ENCODE measurements around the gene PITRM1. TPM values are rescaled to one million over a fixed set of nuclear protein-coding genes. Genes with fewer than 3 reads are reported as not detected.

PITRM1 gene
- total RNA-seq, 2 donors from 2014 or later: 47.7 to 103 TPM

DNA sequence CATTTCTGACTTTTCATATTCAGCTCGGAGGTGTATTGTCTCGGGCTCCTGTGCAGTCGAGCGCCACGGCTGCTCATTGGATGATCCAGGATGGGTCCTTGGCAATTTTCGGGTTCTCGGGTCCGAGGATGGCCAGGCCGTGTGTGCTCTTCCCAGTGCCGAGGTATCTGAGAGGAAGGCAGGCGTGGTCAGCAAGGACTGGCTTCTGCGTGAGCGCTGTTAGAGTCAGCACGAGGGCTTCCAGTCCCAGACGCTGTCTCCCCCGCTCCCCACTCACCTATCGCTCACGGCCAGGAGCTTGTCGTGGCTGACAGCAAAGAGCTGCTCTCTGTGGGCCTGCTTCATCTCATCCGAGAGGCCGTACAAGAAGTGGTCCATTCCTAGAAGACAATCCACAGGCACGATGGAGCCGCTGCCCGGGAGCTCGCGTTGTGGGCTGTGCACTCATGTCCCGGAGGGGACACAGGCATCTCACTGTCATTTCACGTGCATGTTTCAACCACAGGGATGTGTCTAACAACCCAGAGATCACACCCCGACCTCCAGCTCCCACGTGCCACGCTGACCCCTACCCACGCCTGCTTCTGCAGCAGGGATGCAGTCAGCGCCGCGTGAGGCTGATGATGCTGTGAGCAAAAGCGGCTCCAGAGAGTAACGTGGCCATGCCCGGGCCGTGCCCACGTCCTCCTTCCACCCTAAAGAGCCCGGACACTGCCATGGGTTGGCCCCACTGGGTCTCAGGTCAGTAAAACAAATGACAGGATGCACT is 34.4 kb downstream of the PITRM1 start:
- Histone ChIP-seq H3K4me3 (no peak overlapping the region), H3K36me3 (peaks cover 6 to 13% of the 10 kb centered on the region in 2 donors), H3K27ac (no peak overlapping the region), H3K9me3 (no peaks in the 10 kb centered on the region), H3K27me3 (replicated peaks; ENCODE audit: insufficient read depth) (no peaks in the 10 kb centered on the region), H3K4me1 (replicated peaks) (no peaks in the 10 kb centered on the region)
- WGBS: 93% methylated on average over 41 of the region's 41 CpGs
- intact Hi-C loops (cut with DNase I): no loop called here
- no peak for DNase-seq (ENCODE audit: low spot score)
- TF ChIP-seq POLR2A (IDR thresholded peaks at IDR 0.05) (no peak), POLR2AphosphoS5 (IDR thresholded peaks at IDR 0.05) (no peak), CTCF (IDR thresholded peaks at IDR 0.05) (no peak)

DNA sequence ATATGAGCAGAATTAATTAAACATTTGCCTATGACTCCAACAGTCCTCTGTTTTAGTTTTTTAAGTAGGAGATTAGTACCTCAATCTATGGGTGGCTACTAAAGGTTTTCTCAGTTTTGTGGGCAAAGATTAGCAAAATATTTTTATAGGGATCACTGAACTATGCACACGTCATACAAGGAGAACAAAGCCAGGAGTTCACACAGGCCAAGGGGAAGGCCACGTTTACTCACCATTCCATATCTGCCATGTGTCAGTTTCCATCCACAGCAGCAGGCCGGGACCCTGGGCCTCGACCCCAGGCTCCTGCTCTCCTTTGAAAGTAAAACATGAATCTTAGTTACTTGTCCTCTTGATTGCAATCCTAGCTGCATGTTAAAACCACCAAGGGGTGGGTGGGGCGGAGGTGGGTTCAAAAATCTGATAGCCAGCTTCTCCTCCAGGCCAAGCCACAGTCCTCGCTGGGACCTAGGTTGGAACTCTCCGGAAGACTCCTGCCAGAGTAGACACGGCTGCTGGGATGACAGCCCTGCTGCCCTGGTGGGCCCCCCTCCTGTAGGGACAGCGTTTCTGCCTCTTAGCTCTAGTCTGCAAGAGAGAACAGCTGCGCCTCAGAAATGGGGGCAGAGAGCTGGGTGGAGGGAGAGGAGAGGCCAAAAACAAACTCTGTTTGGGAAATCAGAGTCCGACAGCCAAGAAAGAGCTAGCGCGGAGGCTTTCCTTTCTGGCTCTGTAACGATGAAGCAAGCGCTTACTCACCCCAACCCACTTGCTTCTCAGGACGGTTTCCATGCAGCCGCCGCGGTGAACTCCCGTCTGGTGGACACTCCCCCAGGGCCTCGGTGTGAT is 35.6 kb downstream of the PITRM1 start:
- H3K4me3 ChIP-seq: no peak overlapping the region

GRCh38 chr10:3136336-3136735 is 36.2 kb downstream of the PITRM1 start:
- DNase-seq (ENCODE audit: low spot score): no peak
- WGBS: 41% methylated on average over 14 of the region's 14 CpGs
- intact Hi-C loops (cut with DNase I): no loop called here
- H3K4me3 ChIP-seq: no peak overlapping the region
- no peak for TF ChIP-seq POLR2A (IDR thresholded peaks at IDR 0.05)
- no peak for TF ChIP-seq CTCF (IDR thresholded peaks at IDR 0.05)
- no peak for TF ChIP-seq POLR2AphosphoS5 (IDR thresholded peaks at IDR 0.05)
- H3K36me3 ChIP-seq: peaks cover 6 to 12% of the 10 kb centered on the region in 2 donors
- H3K4me1 ChIP-seq (replicated peaks): no peaks in the 10 kb centered on the region
- no peaks in the 10 kb centered on the region for H3K9me3 ChIP-seq
- no peak overlapping the region for H3K27ac ChIP-seq
- H3K27me3 ChIP-seq (replicated peaks; ENCODE audit: insufficient read depth): no peaks in the 10 kb centered on the region

More for the DNA sequence above, 35.6 kb downstream of the PITRM1 start:
- H3K4me1 ChIP-seq (replicated peaks): no peaks in the 10 kb centered on the region
- peak overlapping the region in 1 of 2 donors; percentile 25 for H3K27ac ChIP-seq
- WGBS: 62% methylated on average over 21 of the region's 21 CpGs
- peaks cover 6 to 12% of the 10 kb centered on the region in 2 donors for H3K36me3 ChIP-seq
- intact Hi-C loops (cut with DNase I): no loop called here
- H3K9me3 ChIP-seq: no peaks in the 10 kb centered on the region
- no peak for DNase-seq (ENCODE audit: low spot score)
- TF ChIP-seq CTCF (IDR thresholded peaks at IDR 0.05) (no peak), POLR2A (IDR thresholded peaks at IDR 0.05) (no peak), POLR2AphosphoS5 (IDR thresholded peaks at IDR 0.05) (no peak)
- no peaks in the 10 kb centered on the region for H3K27me3 ChIP-seq (replicated peaks; ENCODE audit: insufficient read depth)

GRCh38 chr10:3135006-3135405 is 37.6 kb downstream of the PITRM1 start:
- 76% methylated on average over 3 of the region's 3 CpGs for WGBS
- intact Hi-C loops (cut with DNase I): no loop called here
- no peak for DNase-seq (ENCODE audit: low spot score)
- H3K4me1 ChIP-seq (replicated peaks): no peaks in the 10 kb centered on the region
- no peaks in the 10 kb centered on the region for H3K9me3 ChIP-seq
- peaks cover 6 to 12% of the 10 kb centered on the region in 2 donors for H3K36me3 ChIP-seq
- no peaks in the 10 kb centered on the region for H3K27me3 ChIP-seq (replicated peaks; ENCODE audit: insufficient read depth)
- no peak overlapping the region for H3K4me3 ChIP-seq
- no peak for TF ChIP-seq POLR2AphosphoS5 (IDR thresholded peaks at IDR 0.05)
- no peak for TF ChIP-seq CTCF (IDR thresholded peaks at IDR 0.05)
- no peak for TF ChIP-seq POLR2A (IDR thresholded peaks at IDR 0.05)
- no peak overlapping the region for H3K27ac ChIP-seq
